Loucy (cell line): ENCODE measurements around the gene DLGAP1.

Source experiments
- H2AFZ ChIP-seq: fragments of 200-600 bp; sonication (generic); 2 replicates; pipeline ENCODE4 v1.6.0; 2016; ENCODE audit warnings: antibody characterized with exemption, mild to moderate bottlenecking, low read length, moderate library complexity
- H3F3A ChIP-seq: fragments of 200-600 bp; 2 replicates; pipeline ENCODE4 v1.6.0; 2016; ENCODE audit warnings: antibody characterized with exemption, low read depth, mild to moderate bottlenecking
- H3K27me3 ChIP-seq: fragments of 200-600 bp; sonication (generic); 2 replicates; pipeline ENCODE4 v1.6.1; 2014; ENCODE audit warnings: low read length, mild to moderate bottlenecking; ENCODE audit not compliant: insufficient read depth, poor library complexity, severe bottlenecking
- H3K36me3 ChIP-seq: fragments of 200-600 bp; sonication (generic); 2 replicates; pipeline ENCODE4 v1.6.1; 2016; ENCODE audit warnings: low read length; ENCODE audit not compliant: insufficient read depth
- H3K4me1 ChIP-seq: fragments of 200-600 bp; sonication (generic); 2 replicates; pipeline ENCODE4 v1.5.1; 2014; ENCODE audit warnings: low read length, mild to moderate bottlenecking; ENCODE audit not compliant: insufficient read depth, poor library complexity, severe bottlenecking
- H3K4me2 ChIP-seq: fragments of 200-600 bp; sonication (generic); 2 replicates; pipeline ENCODE4 v1.6.0; 2014; ENCODE audit warnings: antibody characterized with exemption, low read length, low read depth, mild to moderate bottlenecking; ENCODE audit not compliant: poor library complexity, severe bottlenecking
- H3K4me3 ChIP-seq: fragments of 200-600 bp; sonication (generic); 2 replicates; pipeline ENCODE4 v1.5.1; 2014; ENCODE audit warnings: low read length, mild to moderate bottlenecking, mixed read lengths; ENCODE audit not compliant: poor library complexity, severe bottlenecking
- H3K79me2 ChIP-seq: fragments of 200-600 bp; sonication (generic); 2 replicates; pipeline ENCODE4 v1.6.1; 2014; ENCODE audit warnings: low read length; ENCODE audit not compliant: insufficient read depth
- H3K9ac ChIP-seq: fragments of 200-600 bp; sonication (generic); 2 replicates; pipeline ENCODE4 v1.6.0; 2014; ENCODE audit warnings: mild to moderate bottlenecking, low read depth, low read length, moderate library complexity; ENCODE audit not compliant: poor library complexity, severe bottlenecking
- H3K9me2 ChIP-seq: fragments of 200-600 bp; sonication (generic); replicated peaks from 2 replicates; pipeline ENCODE4 v1.6.1; 2016; ENCODE audit warnings: low read depth, low read length, mixed read lengths
- H3K9me3 ChIP-seq: fragments of 200-600 bp; sonication (generic); 2 replicates; pipeline ENCODE4 v1.6.1; 2014; ENCODE audit warnings: mild to moderate bottlenecking, antibody characterized with exemption, low read length, low read depth; ENCODE audit not compliant: insufficient read depth
- H4K20me1 ChIP-seq: fragments of 200-600 bp; sonication (generic); 2 replicates; pipeline ENCODE4 v1.6.0; 2014; ENCODE audit warnings: antibody characterized with exemption, low read length, mild to moderate bottlenecking; ENCODE audit not compliant: insufficient read depth, poor library complexity, severe bottlenecking
- CTCF ChIP-seq: fragments of 200-600 bp; sonication (generic); conservative IDR thresholded peaks from 2 replicates; pipeline ENCODE4 v1.5.1; 2014; ENCODE audit warnings: mild to moderate bottlenecking, antibody characterized with exemption, low read length
- EZH2phosphoT487 ChIP-seq: fragments of 200-600 bp; IDR thresholded peaks from 2 replicates; pipeline ENCODE4 v1.6.1; 2018; ENCODE audit warnings: antibody characterized with exemption, mild to moderate bottlenecking, moderate library complexity, borderline replicate concordance

Gene DLGAP1

GRCh38 chr18:3560755-3561154, 894.4 kb downstream of the DLGAP1 start:
- H3K79me2 ChIP-seq = no peaks in the 10 kb centered on the region
- no peaks in the 10 kb centered on the region for H3K4me1 ChIP-seq
- no peak overlapping the region for H3K9ac ChIP-seq
- no peaks in the 10 kb centered on the region for H3F3A ChIP-seq
- H3K4me2 ChIP-seq = no peak overlapping the region
- no peak overlapping the region for H2AFZ ChIP-seq
- TF ChIP-seq CTCF (no peak), EZH2phosphoT487 (no peak)
- no peaks in the 10 kb centered on the region for H3K36me3 ChIP-seq
- no peaks in the 10 kb centered on the region for H3K9me2 ChIP-seq
- no peaks in the 10 kb centered on the region for H3K27me3 ChIP-seq
- H3K9me3 ChIP-seq = no peaks in the 10 kb centered on the region
- no peaks in the 10 kb centered on the region for H4K20me1 ChIP-seq
- H3K4me3 ChIP-seq = no peak overlapping the region

GRCh38 chr18:3554811-3555427, 900.2 kb downstream of the DLGAP1 start:
- Histone ChIP-seq H3K4me3 (no peak overlapping the region), H3K4me1 (no peaks in the 10 kb centered on the region), H3K9me3 (no peaks in the 10 kb centered on the region), H3K9me2 (no peaks in the 10 kb centered on the region), H2AFZ (no peak overlapping the region), H3K36me3 (no peaks in the 10 kb centered on the region), H3K27me3 (no peaks in the 10 kb centered on the region), H3K9ac (no peak overlapping the region), H3K4me2 (no peak overlapping the region), H3F3A (no peaks in the 10 kb centered on the region), H3K79me2 (no peaks in the 10 kb centered on the region), H4K20me1 (no peaks in the 10 kb centered on the region)
- TF ChIP-seq CTCF = no peak
- no peak for TF ChIP-seq EZH2phosphoT487

GRCh38 chr18:3554091-3554601, 901.0 kb downstream of the DLGAP1 start:
- Histone ChIP-seq H3F3A (no peaks in the 10 kb centered on the region), H3K9ac (no peak overlapping the region), H3K9me3 (no peaks in the 10 kb centered on the region), H3K4me3 (no peak overlapping the region), H3K27me3 (no peaks in the 10 kb centered on the region), H3K4me2 (no peak overlapping the region), H3K79me2 (no peaks in the 10 kb centered on the region), H3K4me1 (no peaks in the 10 kb centered on the region), H4K20me1 (no peaks in the 10 kb centered on the region), H3K36me3 (no peaks in the 10 kb centered on the region), H2AFZ (no peak overlapping the region), H3K9me2 (no peaks in the 10 kb centered on the region)
- no peak for TF ChIP-seq CTCF
- no peak for TF ChIP-seq EZH2phosphoT487
